NB4 (cell line): Measurements from ENCODE around the gene HDAC7.

Experiments used
- POLR2A ChIP-seq: IDR thresholded peaks from 2 replicates; pipeline ENCODE4 v1.6.1; 2011; ENCODE audit warnings: mild to moderate bottlenecking; ENCODE audit not compliant: insufficient read length; ENCODE audit errors: extremely low read depth
- TF ChIP-seq, protein P1 (sequence below): IDR thresholded peaks from 2 replicates; pipeline ENCODE4 v1.6.1; 2011; ENCODE audit warnings: low read depth, low read length
- TF ChIP-seq, protein P2 (sequence below): IDR thresholded peaks from one replicate; pipeline ENCODE4 v1.5.1; 2012; ENCODE audit warnings: low read depth, low read length

DNA sequence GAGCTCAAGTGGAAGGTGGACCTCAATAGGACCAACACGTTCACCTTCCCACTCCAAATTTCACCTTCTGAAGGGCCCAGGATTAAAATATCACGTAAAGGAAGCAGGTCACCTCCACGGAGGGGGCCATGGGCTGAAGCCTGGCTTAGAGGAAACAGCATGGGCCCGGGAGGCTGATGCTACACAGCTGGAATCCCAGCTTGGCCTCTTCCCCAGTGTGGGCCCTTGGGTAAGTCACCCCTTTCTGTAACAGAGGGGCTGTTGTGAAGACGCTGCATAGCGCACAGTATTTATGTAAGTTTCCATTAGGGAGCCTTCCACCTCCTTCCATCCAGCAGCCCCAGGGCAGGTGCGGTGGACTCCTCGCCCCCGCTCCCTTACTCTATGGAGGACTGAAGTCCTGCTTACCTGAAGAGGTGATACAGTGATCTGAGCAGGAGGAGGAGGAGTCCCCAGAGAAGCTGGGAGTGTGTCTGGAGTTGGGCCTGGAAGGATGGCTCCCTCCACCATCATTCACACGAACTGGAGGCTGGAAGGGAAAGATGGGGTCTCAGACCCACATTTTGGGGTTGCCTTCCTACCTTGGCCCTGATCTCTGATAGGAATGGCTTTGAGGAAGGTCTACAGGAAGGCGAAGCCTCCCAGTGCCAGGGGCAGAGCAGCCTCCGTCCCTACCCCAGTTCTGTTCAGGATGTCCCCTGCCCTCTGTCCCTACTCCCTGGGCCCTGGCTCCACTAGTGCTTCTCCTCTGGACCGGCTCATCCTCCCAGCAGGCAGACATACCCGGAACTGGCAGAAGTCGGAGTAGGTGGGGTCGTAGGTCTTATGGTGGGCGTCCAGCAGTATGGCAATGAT is 37.2 kb upstream of the HDAC7 start:
- TF ChIP-seq, protein P1, sequence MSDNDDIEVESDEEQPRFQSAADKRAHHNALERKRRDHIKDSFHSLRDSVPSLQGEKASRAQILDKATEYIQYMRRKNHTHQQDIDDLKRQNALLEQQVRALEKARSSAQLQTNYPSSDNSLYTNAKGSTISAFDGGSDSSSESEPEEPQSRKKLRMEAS, result no peak
- no peak for TF ChIP-seq POLR2A
- TF ChIP-seq, protein P2, sequence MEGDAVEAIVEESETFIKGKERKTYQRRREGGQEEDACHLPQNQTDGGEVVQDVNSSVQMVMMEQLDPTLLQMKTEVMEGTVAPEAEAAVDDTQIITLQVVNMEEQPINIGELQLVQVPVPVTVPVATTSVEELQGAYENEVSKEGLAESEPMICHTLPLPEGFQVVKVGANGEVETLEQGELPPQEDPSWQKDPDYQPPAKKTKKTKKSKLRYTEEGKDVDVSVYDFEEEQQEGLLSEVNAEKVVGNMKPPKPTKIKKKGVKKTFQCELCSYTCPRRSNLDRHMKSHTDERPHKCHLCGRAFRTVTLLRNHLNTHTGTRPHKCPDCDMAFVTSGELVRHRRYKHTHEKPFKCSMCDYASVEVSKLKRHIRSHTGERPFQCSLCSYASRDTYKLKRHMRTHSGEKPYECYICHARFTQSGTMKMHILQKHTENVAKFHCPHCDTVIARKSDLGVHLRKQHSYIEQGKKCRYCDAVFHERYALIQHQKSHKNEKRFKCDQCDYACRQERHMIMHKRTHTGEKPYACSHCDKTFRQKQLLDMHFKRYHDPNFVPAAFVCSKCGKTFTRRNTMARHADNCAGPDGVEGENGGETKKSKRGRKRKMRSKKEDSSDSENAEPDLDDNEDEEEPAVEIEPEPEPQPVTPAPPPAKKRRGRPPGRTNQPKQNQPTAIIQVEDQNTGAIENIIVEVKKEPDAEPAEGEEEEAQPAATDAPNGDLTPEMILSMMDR, result no peak
